HG02943 (cell line): ENCODE results near the gene NR2C1.
"Not testable (repeated sequence)": the region's sequence is repeated elsewhere in the genome, so short reads cannot be mapped to it uniquely, and the experiment has no call there.

Experiments used
- ATAC-seq: cut with Tn5 transposase; IDR thresholded peaks from one replicate; pipeline ENCODE4 v1.9.1; 2021; ENCODE audit warnings: mild to moderate bottlenecking, low read depth, moderate library complexity; ENCODE audit not compliant: unreplicated experiment

NR2C1 gene

GRCh38 chr12:95004610-95005009 is 68.8 kb downstream of the NR2C1 start:
- no peak for ATAC-seq

DNA sequence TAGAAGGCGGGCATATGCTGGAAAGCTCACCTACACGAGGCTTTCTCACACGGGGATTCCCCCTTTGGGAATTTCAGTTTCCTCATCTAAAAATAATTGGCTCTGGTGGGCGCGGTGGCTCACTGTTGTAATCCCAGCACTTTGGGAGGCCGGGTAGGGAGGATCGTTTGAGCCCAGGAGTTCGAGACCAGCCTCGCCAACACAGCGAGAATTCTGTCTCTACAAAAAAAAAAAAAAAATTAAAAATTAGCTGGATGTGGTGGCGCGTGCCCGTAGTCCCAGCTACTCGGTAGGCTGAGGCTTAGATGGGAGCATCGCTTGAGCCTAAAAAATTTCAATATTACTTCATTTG is 69.5 kb downstream of the NR2C1 start:
- no peak for ATAC-seq

- ATAC-seq = peak; percentile 97
Measured at GRCh38 chr12:95003213-95003920, 70.1 kb downstream of the NR2C1 start, which contains the start of gene NDUFA12. Gene NDUFA12, minus strand, starts transcription at chr12:95003697. Its CDS starts 17 bp downstream, at chr12:95003680.

DNA sequence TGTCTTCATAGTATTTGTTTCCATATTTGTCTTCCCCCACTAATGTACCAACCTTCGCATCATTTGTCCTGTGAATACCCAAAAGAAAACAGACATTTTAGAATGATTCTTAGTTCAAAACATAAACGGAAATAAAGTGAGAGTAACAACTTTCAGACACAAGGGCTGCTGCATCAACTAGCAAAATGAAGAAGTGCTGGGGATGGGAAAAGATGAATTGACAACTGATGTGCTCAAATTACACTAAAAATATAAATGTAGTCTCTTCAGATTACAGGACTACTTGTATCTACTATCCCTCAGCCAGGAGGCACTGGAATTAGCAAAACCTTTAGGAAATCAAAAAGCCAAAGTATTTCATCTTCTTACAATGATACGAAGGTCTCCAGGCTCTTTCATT is 70.7 kb downstream of the NR2C1 start:
- no peak for ATAC-seq

- no peak for ATAC-seq
Measured at GRCh38 chr12:94998326-94998725, 75.1 kb downstream of the NR2C1 start.

- ATAC-seq = no peak
Measured at GRCh38 chr12:94997726-94998125, 75.7 kb downstream of the NR2C1 start.

GRCh38 chr12:94997061-94997460 is 76.4 kb downstream of the NR2C1 start:
- no peak for ATAC-seq

GRCh38 chr12:94994312-94994711 is 79.1 kb downstream of the NR2C1 start:
- no peak for ATAC-seq

- ATAC-seq = not testable (repeated sequence)
Measured at GRCh38 chr12:94993855-94994254, 79.6 kb downstream of the NR2C1 start.

- no peak for ATAC-seq
Measured at GRCh38 chr12:94990222-94990621, 83.2 kb downstream of the NR2C1 start.

DNA sequence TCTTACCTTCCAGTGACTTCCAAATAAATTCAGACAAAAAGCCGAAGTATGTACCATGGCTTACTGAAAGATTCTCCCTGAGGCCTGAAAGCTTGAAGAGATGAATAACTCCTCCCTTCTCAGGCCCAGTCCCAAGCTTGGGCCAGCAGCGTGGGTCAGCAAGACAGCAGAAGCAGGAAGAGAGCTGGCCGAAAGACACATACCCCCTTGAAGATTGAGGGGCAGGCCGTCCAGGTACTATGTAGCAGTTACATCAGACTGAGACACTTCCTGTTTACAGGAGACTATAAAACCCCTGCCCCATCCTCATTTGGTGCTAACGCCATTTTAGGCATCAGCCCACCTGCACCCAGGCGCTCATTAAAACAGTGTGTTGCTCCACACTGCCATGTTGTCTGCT is 84.9 kb downstream of the NR2C1 start:
- no peak for ATAC-seq

- ATAC-seq = no peak
Measured at GRCh38 chr12:94987801-94988200, 85.6 kb downstream of the NR2C1 start.

GRCh38 chr12:94987076-94987669 is 86.2 kb downstream of the NR2C1 start:
- no peak for ATAC-seq

DNA sequence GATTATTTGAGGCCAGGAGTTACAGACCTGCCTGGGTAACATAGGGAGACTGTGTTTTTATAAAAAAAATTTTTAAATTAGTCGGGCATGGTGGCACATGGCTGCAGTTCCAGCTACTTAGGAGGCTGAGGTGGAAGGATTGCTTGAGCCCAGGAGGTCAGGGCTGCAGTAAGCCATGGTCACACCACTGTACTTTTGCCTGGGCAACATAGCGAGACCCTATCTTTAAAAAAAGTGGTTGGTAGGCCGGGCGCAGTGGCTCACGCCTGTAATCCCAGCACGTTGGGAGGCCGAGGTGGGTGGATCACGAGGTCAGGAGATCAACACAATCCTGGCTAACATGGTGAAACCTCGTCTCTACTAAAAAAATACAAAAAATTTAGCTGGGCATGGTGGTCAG is 88.3 kb downstream of the NR2C1 start:
- not testable (repeated sequence) for ATAC-seq

DNA sequence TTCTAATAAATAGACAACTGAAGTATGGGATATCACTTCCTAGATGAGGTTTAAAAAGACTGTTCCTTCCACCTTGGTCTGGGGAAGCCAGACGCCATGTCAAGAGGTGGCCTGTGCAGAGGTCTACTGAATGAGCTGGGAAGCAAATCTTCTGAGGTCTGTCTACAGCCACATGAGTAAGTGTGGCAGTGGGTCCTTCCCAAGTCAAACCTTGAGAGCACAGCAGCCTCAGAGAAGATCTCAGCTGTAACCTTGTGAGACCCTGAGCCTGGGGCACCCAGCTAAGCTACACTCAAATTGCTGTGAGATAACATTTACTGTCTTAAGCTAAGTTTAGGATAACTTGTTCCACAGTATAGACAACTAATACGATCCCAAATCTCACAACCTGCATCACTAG is 90.1 kb downstream of the NR2C1 start:
- ATAC-seq = no peak

DNA sequence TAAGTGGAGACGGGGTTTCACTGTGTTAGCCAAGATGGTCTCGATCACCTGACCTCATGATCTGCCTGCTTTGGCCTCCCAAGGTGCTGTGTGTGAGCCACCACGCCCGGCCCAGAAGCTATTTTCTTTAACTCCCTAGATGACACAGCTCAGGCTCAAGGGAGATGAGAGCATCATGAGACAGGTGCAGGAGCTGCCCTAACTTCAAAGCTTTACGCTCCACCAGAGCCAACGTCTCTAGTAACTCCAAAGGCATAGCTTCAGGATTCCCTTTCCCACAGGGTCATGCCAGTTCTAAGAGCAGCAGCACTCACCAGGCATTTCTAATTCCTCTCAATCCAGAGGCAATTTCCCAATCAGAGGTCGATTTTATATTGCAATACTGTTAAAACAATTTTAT is 91.0 kb downstream of the NR2C1 start:
- no peak for ATAC-seq

GRCh38 chr12:94980577-94980976 is 92.8 kb downstream of the NR2C1 start:
- no peak for ATAC-seq

- no peak for ATAC-seq
Measured at GRCh38 chr12:94979941-94980340, 93.5 kb downstream of the NR2C1 start.

DNA sequence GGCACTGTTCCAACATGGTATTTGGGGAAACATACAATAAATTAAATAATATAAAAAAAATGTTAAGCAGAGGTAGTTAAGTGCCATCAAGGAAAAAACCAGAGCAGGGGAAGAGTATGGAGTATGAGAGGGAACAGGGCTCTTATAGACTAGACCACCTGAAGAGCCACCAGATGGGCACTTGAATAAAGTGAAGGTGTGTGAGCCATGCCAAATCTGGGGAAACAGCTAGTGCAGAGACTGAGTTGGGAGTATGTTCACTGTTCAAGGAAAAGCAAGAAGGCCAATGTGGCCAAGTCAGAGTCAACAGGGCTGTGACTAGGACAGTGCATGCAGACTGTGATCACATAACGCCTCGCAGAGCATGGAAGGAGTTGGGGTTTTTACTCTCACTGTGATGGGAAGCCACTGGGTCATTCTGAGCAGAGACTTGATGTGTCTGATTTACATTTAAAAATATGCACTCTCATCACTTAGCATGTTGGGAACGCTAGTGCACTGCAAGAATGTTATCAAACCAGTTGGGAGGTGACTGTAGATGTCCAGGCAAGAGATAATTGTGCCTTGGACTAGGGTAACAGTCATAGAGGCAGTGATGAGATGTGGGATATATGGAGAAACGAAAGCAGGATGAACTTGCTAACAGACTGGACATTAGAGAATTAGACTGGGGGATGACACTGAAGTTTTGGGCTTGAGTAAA is 95.5 kb downstream of the NR2C1 start:
- no peak for ATAC-seq

GRCh38 chr12:94973221-94973620 is 100.2 kb downstream of the NR2C1 start:
- ATAC-seq = no peak

- no peak for ATAC-seq
Measured at GRCh38 chr12:94972795-94973194, 100.6 kb downstream of the NR2C1 start.

DNA sequence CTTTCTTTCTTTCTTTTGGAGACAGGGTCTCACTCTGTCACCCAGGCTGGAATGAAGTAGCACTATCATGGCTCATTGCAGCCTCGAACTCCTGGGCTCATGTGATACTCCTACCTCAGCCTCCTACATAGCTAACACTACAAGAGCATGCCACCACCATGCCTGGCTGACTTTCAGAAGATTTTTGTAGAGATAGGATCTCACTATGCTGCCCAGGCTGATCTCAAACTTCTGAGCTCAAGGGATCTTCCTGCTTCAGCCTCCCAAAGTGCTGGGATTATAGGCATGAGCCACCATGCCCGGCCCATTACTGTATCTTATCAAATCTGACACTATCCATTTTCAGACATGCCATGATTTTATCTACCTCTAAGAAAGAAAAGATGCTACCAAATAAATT is 101.5 kb downstream of the NR2C1 start:
- no peak for ATAC-seq
